Endothelial cell of umbilical vein (primary cell): Measurements from ENCODE around the gene MRPL47. TPM values are rescaled to one million over a fixed set of nuclear protein-coding genes. Genes with fewer than 3 reads are reported as not detected.

ENCODE experiments used
- BruUV-seq: library from RNA; stranded (reverse); fragments of 400-500 nt; replicated peaks from 2 replicates; lab custom pipeline; 2021; lab: Mats Ljungman, UMichigan
- CTCF ChIA-PET: fragments of 300-600, 350-600 bp; sonication (Branson Sonifier 250); formaldehyde crosslinking; loops from one replicate; lab custom pipeline; 2021; ENCODE audit warnings: antibody characterized with exemption, inconsistent platforms; lab: Charles Lee
- POLR2A ChIA-PET: fragments of 300-600, 350-600 bp; sonication (Branson Sonifier 250); formaldehyde crosslinking; loops from one replicate; lab custom pipeline; 2021; ENCODE audit warnings: antibody characterized with exemption, inconsistent platforms; lab: Charles Lee
- DNase-seq: peaks from one replicate; pipeline ENCODE4 v3.0.0-alpha.2; 2011; ENCODE audit warnings: low read depth, low spot score
- FAIRE-seq: peaks from 2 replicates; lab custom pipeline; 2011; peaks lifted over from hg19 to GRCh38; lab: Jason Lieb, UNC
- H2AFZ ChIP-seq: 2 replicates; pipeline ENCODE4 v1.6.0; 2012; ENCODE audit warnings: low read depth, low read length, control low read depth, inconsistent platforms
- H3K27ac ChIP-seq: 2 replicates; pipeline ENCODE4 v1.5.1; 2011; ENCODE audit warnings: low read depth, mild to moderate bottlenecking, control low read depth, low read length, moderate library complexity; ENCODE audit not compliant: insufficient read depth
- H3K27me3 ChIP-seq, 2 experiments: 2 replicates each; pipeline versions ENCODE4 v1.6.0 to v1.6.1; 2011; ENCODE audit warnings: low read length in 2 of 2, mixed read lengths in 1 of 2; ENCODE audit not compliant: control insufficient read depth in 2 of 2, insufficient read depth in 2 of 2
- H3K36me3 ChIP-seq, 2 experiments: 2 replicates in 1 of 2; 3 replicates in 1 of 2; pipeline ENCODE4 v1.5.1; 2011; ENCODE audit warnings: low read length in 2 of 2, mild to moderate bottlenecking in 1 of 2, moderate library complexity in 1 of 2; ENCODE audit not compliant: control insufficient read depth in 2 of 2, insufficient read depth in 2 of 2; ENCODE audit errors: extremely low read depth in 1 of 2
- H3K4me1 ChIP-seq: 3 replicates; pipeline ENCODE4 v1.5.1; 2011; ENCODE audit warnings: mild to moderate bottlenecking, low read length; ENCODE audit not compliant: control insufficient read depth, insufficient read depth; ENCODE audit errors: extremely low read depth
- H3K4me2 ChIP-seq: 2 replicates; pipeline ENCODE4 v1.6.1; 2011; ENCODE audit warnings: low read length, control low read depth, mixed read lengths; ENCODE audit not compliant: insufficient read depth
- H3K4me3 ChIP-seq, 3 experiments: fragments of 200-600 bp in 1 of 3; sonication (generic), shearing (Covaris generic) in 1 of 3; replicated peaks in 1 of 3; 2 replicates each; pipeline ENCODE4 v1.5.1; 2011 to 2016; ENCODE audit warnings: control low read depth in 3 of 3, low read length in 3 of 3, mild to moderate bottlenecking in 2 of 3, inconsistent platforms in 1 of 3, low read depth in 1 of 3, moderate library complexity in 1 of 3; ENCODE audit not compliant: insufficient read depth in 1 of 3
- H3K79me2 ChIP-seq: 2 replicates; pipeline ENCODE4 v1.6.0; 2012; ENCODE audit warnings: low read length, inconsistent platforms; ENCODE audit not compliant: control insufficient read depth, insufficient read depth
- H3K9ac ChIP-seq: replicated peaks from 2 replicates; pipeline ENCODE3; 2011; ENCODE audit warnings: low read length, control low read depth; ENCODE audit not compliant: insufficient read depth; ENCODE audit errors: extremely low read depth
- H3K9me1 ChIP-seq: replicated peaks from 3 replicates; pipeline ENCODE4 v1.6.0; 2011; ENCODE audit warnings: mild to moderate bottlenecking, low read length; ENCODE audit not compliant: control insufficient read depth, insufficient read depth; ENCODE audit errors: extremely low read depth
- H3K9me3 ChIP-seq: replicated peaks from 2 replicates; pipeline ENCODE4 v1.5.1; 2012; ENCODE audit warnings: low read length, inconsistent platforms; ENCODE audit not compliant: control insufficient read depth, insufficient read depth
- H4K20me1 ChIP-seq: replicated peaks from 2 replicates; pipeline ENCODE3; 2011; ENCODE audit warnings: mild to moderate bottlenecking, low read length; ENCODE audit not compliant: control insufficient read depth, insufficient read depth; ENCODE audit errors: extremely low read depth
- EZH2 ChIP-seq: IDR thresholded peaks from 2 replicates; pipeline ENCODE4 v1.6.1; 2012; ENCODE audit warnings: borderline replicate concordance, low read depth, mild to moderate bottlenecking, moderate library complexity, low read length, inconsistent platforms; ENCODE audit not compliant: severe bottlenecking
- FOS ChIP-seq: IDR thresholded peaks from 2 replicates; pipeline ENCODE4 v1.6.1; 2011; ENCODE audit warnings: mild to moderate bottlenecking, low read length, moderate library complexity, borderline replicate concordance; ENCODE audit not compliant: insufficient read depth
- GATA2 ChIP-seq: IDR thresholded peaks from 2 replicates; pipeline ENCODE4 v1.7.0; 2011; ENCODE audit warnings: low read depth, mild to moderate bottlenecking, moderate library complexity, mixed read lengths, low read length; ENCODE audit not compliant: insufficient read length, insufficient read depth
- JUN ChIP-seq: IDR thresholded peaks from 2 replicates; pipeline ENCODE4 v1.6.1; 2011; ENCODE audit warnings: borderline replicate concordance, low read depth; ENCODE audit not compliant: insufficient read length, insufficient read depth
- MYC ChIP-seq: IDR thresholded peaks from one replicate; pipeline ENCODE4 v1.6.1; 2011; ENCODE audit warnings: mild to moderate bottlenecking, low read depth, low read length
- POLR2A ChIP-seq: IDR thresholded peaks from 2 replicates; pipeline ENCODE4 v1.6.1; 2012; ENCODE audit warnings: low read depth, mild to moderate bottlenecking, control low read depth, low read length
- POLR2AphosphoS5 ChIP-seq: IDR thresholded peaks from 2 replicates; pipeline ENCODE4 v1.6.1; 2012; ENCODE audit warnings: low read depth, mild to moderate bottlenecking, control low read depth, low read length, moderate library complexity; ENCODE audit not compliant: insufficient read depth
- dilution Hi-C: fragments of 300-500 bp; cut with MboI; formaldehyde crosslinking; loops from one replicate; pipeline ENCODE4 v1.15.0; 2019; ENCODE audit warnings: low sequenced_read_pairs; ENCODE audit not compliant: extremely low pct_ligation_motif_present
- intact Hi-C: fragments of 100-400 bp; cut with micrococcal nuclease; formaldehyde crosslinking; loops from one replicate; pipeline ENCODE4 v1.10.0; 2022
- polyA plus RNA-seq, 4 experiments: library from polyadenylated mRNA; depleted of rRNA in 3 of 4; stranded (reverse) in 3 of 4; unstranded in 1 of 4; fragments of >200 nt; gene quantifications; 2 replicates each; pipeline versions ENCODE4 v1.2.1 to v1.2.3, GENCODE V29; 2011 to 2012; ENCODE audit warnings: missing spikeins in 1 of 4
- total RNA-seq: library from RNA; stranded (reverse); gene quantifications from 2 replicates; pipeline ENCODE4 v1.2.3, GENCODE V29; 2021
- TF ChIP-seq, protein P1 (sequence below): IDR thresholded peaks from 2 replicates; pipeline ENCODE4 v1.6.1; 2011; ENCODE audit not compliant: insufficient read depth, insufficient read length
- TF ChIP-seq, protein P2 (sequence below), 2 donors: IDR thresholded peaks; 1 replicate in 1 of 2; 2 replicates in 1 of 2; pipeline ENCODE4 v1.5.1; 2011; ENCODE audit warnings: low read length in 2 of 2, mild to moderate bottlenecking in 2 of 2, moderate library complexity in 2 of 2, control low read depth in 1 of 2, inconsistent platforms in 1 of 2, low read depth in 1 of 2; ENCODE audit not compliant: insufficient read depth in 1 of 2; ENCODE audit errors: extremely low read depth in 1 of 2

MRPL47 gene
- total and polyA plus RNA-seq, 2 donors (not counting 3 experiments of a cell fraction or from before 2014, with no cell fraction given), result 20.3 to 47.0 TPM

DNA sequence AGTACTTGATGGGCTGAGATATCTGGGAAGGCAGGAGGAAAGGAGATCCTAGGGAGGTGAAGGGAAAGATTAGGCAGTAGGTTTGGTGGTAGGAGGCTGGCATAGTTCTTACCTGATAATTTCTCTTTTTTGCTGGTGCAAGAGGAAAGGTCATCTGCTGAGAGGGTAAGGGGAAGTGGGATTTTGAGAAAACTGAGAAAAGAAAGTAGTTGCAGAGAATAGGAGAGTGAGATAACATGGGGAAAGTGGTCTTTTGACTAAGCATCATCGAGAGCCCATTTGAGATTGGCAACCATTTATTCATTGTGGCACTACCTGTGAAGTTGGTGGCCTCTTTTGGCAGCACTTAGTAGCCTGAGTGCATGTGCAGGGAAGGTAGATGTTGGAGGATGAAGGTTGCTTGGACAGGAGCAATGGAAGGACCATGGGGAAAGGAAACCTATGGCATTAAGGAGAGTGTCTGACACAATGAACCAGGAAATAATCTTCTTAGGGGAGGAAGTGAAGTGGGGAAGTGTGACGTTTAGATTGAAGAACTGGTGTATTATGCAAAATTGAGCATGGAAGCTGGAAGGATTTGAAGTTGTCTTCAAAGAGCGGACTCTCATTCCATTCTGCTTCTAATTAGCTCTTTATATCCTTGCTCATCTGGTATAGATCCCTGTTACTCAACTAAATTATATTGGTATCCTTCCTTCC, 26.5 kb upstream of the MRPL47 start:
- dilution Hi-C loops, result no loop called here
- Histone ChIP-seq H2AFZ (no peak overlapping the region), H3K4me3 (no peak overlapping the region), H3K4me1 (no peaks in the 10 kb centered on the region), H3K79me2 (no peaks in the 10 kb centered on the region), H3K27ac (no peak overlapping the region), H3K9me1 (no peaks in the 10 kb centered on the region), H4K20me1 (no peaks in the 10 kb centered on the region), H3K9me3 (no peaks in the 10 kb centered on the region), H3K27me3 (no peaks in the 10 kb centered on the region), H3K9ac (no peak overlapping the region), H3K4me2 (no peak overlapping the region), H3K36me3 (no peaks in the 10 kb centered on the region)
- FAIRE-seq, result no peak
- no TSS peak for BruUV-seq
- intact Hi-C loops, result no loop called here
- TF ChIP-seq MYC, result no peak
- TF ChIP-seq, protein P1, sequence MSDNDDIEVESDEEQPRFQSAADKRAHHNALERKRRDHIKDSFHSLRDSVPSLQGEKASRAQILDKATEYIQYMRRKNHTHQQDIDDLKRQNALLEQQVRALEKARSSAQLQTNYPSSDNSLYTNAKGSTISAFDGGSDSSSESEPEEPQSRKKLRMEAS, result no peak
- ChIA-PET POLR2A (no interaction called here), CTCF (interaction anchor here (1.3 kb wide), 1 partner anchor 8 kb away, joined by 3 read pairs; no protein-coding TSS in a partner anchor)
- no peak for DNase-seq

DNA sequence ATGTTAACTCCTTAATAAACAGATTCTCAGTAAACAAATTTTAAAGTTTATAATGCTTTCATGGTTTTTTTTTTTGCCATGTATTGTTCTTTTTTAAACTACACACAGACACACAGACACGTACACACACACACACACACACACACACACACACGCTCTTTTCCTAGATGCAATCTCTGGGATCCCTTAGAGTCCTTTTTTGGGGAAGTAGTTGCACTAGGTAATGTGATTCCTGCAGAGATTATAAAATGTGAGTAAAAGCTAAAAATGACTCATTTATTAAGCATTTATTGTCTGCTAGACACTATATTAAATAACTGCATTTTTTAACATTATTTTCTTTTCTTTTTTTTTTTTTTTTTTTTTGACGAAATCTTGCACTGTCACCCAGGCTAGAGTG, 20.0 kb upstream of the MRPL47 start:
- intact Hi-C loops, result no loop called here
- no peak overlapping the region for H3K4me2 ChIP-seq
- H3K79me2 ChIP-seq, result no peaks in the 10 kb centered on the region
- H4K20me1 ChIP-seq, result no peaks in the 10 kb centered on the region
- H3K27me3 ChIP-seq, result no peaks in the 10 kb centered on the region
- TF ChIP-seq EZH2, result no peak
- TF ChIP-seq MYC, result no peak
- no peak for TF ChIP-seq GATA2
- TF ChIP-seq, protein P2, sequence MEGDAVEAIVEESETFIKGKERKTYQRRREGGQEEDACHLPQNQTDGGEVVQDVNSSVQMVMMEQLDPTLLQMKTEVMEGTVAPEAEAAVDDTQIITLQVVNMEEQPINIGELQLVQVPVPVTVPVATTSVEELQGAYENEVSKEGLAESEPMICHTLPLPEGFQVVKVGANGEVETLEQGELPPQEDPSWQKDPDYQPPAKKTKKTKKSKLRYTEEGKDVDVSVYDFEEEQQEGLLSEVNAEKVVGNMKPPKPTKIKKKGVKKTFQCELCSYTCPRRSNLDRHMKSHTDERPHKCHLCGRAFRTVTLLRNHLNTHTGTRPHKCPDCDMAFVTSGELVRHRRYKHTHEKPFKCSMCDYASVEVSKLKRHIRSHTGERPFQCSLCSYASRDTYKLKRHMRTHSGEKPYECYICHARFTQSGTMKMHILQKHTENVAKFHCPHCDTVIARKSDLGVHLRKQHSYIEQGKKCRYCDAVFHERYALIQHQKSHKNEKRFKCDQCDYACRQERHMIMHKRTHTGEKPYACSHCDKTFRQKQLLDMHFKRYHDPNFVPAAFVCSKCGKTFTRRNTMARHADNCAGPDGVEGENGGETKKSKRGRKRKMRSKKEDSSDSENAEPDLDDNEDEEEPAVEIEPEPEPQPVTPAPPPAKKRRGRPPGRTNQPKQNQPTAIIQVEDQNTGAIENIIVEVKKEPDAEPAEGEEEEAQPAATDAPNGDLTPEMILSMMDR (IDR thresholded peaks at IDR 0.05; ENCODE audit: extremely low read depth in 1 of 2, insufficient read depth in 1 of 2, low read depth in 1 of 2, low read length in 2 of 2), result no peak
- TF ChIP-seq POLR2A, result no peak
- TF ChIP-seq JUN, result no peak
- TF ChIP-seq POLR2AphosphoS5, result no peak
- TF ChIP-seq, protein P1, result no peak
- TF ChIP-seq FOS, result no peak
- H3K9me3 ChIP-seq, result no peaks in the 10 kb centered on the region
- ChIA-PET CTCF (no interaction called here), POLR2A (no interaction called here)
- BruUV-seq, result no TSS peak
- no peaks in the 10 kb centered on the region for H3K9me1 ChIP-seq
- no peaks in the 10 kb centered on the region for H3K4me1 ChIP-seq
- dilution Hi-C loops, result no loop called here
- H3K9ac ChIP-seq, result no peak overlapping the region
- no peak overlapping the region for H3K4me3 ChIP-seq
- H2AFZ ChIP-seq, result no peak overlapping the region
- FAIRE-seq (no peak), DNase-seq (no peak)
- peaks cover 4 to 5% of the 10 kb centered on the region in 2 experiments for H3K36me3 ChIP-seq
- no peak overlapping the region for H3K27ac ChIP-seq
